ENCODE results near the gene TBX2.
A peak's percentile ranks its signal among the peaks of the same experiment; 100 is the strongest.

GRCh38 chr17:61393550-61393903 is 6.1 kb upstream of the TBX2 start:
- TF ChIP-seq CTCF (optimal IDR thresholded peaks at IDR 0.05 in 1 of 3, IDR thresholded peaks at IDR 0.05 in 1 of 3, conservative IDR thresholded peaks at IDR 0.05 in 1 of 3; ENCODE audit: extremely low read depth in 1 of 3, insufficient read depth in 2 of 3, low read length in 3 of 3) (peak; percentile 55 to 67 (median 61)), EZH2 (IDR thresholded peaks at IDR 0.05; ENCODE audit: low read length) (no peak)

All from keratinocyte (primary cell).